Fibroblast of villous mesenchyme (primary cell): Measurements from ENCODE around the gene MICAL2. TPM values are rescaled to one million over a fixed set of nuclear protein-coding genes. Genes with fewer than 3 reads are reported as not detected.
A peak's percentile ranks its signal among the peaks of the same experiment; 100 is the strongest.

ENCODE experiments used
- DNase-seq: peaks from one replicate; pipeline ENCODE4 v3.0.0-alpha.2; 2010; ENCODE audit warnings: low read depth
- H3K4me3 ChIP-seq: 2 replicates; pipeline ENCODE4 v1.5.1; 2011; ENCODE audit warnings: low read depth, mild to moderate bottlenecking, low read length
- total RNA-seq: library from RNA; depleted of rRNA; stranded (reverse); fragments of >200 nt; gene quantifications from 2 replicates; pipeline ENCODE4 v1.2.3, GENCODE V29; 2012
- TF ChIP-seq, protein P1 (sequence below): IDR thresholded peaks from 2 replicates; pipeline ENCODE4 v1.5.1; 2012; ENCODE audit warnings: low read depth, mild to moderate bottlenecking, low read length; ENCODE audit not compliant: insufficient read depth

The MICAL2 gene
- total RNA-seq, 1 donor: 164 TPM

- H3K4me3 ChIP-seq: no peak overlapping the region
- TF ChIP-seq, protein P1, sequence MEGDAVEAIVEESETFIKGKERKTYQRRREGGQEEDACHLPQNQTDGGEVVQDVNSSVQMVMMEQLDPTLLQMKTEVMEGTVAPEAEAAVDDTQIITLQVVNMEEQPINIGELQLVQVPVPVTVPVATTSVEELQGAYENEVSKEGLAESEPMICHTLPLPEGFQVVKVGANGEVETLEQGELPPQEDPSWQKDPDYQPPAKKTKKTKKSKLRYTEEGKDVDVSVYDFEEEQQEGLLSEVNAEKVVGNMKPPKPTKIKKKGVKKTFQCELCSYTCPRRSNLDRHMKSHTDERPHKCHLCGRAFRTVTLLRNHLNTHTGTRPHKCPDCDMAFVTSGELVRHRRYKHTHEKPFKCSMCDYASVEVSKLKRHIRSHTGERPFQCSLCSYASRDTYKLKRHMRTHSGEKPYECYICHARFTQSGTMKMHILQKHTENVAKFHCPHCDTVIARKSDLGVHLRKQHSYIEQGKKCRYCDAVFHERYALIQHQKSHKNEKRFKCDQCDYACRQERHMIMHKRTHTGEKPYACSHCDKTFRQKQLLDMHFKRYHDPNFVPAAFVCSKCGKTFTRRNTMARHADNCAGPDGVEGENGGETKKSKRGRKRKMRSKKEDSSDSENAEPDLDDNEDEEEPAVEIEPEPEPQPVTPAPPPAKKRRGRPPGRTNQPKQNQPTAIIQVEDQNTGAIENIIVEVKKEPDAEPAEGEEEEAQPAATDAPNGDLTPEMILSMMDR: no peak
- peak; percentile 89 for DNase-seq
Observed at GRCh38 chr11:12076840-12077534, 33.4 kb upstream of the MICAL2 start.

DNA sequence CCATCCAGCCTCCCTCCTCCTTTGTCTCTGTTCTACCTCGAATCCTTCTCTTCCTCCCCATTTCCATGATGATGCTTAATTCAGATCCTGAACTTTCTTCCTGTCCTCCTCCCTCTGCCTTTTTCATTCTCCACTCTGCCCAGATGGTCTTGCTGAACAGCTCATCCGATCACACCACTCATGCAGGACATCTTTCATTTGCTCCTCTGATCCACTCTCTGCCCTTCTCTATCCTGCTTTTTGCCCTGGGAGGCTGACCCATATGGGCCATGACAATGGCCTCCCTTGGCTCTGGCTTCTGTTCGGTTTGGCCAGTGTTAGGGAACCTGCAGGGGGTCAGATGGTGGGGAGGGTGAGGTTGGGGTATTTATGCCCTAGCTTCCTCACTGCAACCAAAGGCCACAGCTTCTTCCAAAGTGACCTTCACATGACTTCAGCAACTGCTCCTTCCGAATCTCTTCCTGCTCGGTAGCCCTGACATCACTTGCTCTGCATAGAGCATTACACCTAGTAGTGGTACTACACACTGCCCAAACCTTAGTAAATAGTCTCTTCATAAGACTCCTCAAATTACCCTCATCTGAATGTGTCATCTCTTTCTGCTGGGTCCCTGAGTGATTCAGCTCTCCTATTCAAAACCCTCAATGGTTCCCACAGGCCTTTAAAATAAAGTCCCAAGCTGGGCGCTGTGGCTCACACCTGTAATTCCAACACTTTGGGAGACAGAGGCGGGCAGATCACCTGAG, 32.7 kb upstream of the MICAL2 start:
- TF ChIP-seq, protein P1: no peak
- no peak overlapping the region for H3K4me3 ChIP-seq
- no peak for DNase-seq

DNA sequence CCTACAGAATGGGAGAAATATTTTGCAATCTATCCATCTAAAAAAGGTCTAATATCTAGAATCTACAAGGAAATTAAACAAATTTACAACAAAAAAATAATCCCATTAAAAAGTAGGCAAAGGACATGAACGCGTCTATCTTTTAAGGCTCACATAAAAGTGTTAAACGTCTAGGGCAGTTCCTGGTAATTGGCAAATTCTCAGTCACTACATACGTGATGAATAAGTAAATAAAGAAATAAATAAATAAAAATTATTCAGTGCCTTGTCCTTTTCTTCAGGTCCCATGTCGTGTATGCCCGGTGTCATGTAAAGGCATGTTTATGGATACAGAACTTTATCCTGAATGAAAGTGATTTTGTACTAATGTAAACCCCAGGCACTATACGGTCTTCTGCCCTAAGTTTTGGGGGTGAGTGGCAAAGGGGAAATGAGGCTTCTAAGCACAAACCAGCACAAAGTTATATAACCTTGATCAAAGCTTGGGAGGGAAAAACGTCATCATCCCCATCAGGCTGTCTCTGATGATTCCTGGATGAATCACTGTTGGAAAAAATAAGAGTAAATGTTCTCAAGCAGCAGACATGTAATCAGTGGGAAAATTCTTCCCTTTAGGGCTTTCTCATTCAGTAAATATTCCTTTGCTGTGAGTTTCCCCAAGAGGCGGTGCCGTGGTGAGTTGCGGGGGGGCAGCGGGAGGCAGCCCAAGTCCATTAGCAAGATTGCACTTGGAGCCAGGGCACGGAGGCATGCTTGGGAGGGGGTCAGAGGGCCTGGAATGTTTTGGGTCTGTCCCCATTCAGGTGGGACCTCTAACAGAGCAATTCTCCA, 30.4 kb upstream of the MICAL2 start:
- TF ChIP-seq, protein P1: no peak
- DNase-seq: peak; percentile 98
- H3K4me3 ChIP-seq: no peak overlapping the region

DNA sequence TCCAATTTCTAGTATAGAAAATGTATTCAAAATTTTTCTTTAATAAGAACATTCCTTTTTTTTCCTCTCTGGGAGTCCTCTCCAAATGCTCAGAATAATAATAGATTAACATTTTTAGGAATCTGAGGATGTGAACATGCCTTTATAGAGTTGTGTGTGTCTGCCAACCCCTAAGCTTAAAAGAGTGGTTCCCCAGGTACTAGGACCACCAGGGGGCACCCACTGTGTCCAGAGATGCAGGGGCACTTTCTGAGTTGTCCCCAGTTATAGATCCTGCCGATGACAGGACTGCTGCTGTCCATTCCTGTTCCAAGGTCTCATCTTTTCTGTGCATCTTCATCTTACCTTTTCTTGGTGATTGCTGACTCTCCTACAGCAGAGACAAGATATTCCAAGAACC, 27.0 kb upstream of the MICAL2 start:
- TF ChIP-seq, protein P1: peak; percentile 31
- no peak overlapping the region for H3K4me3 ChIP-seq

GRCh38 chr11:12084256-12084655, 26.1 kb upstream of the MICAL2 start:
- no peak overlapping the region for H3K4me3 ChIP-seq
- TF ChIP-seq, protein P1: no peak
- no peak for DNase-seq

More for the DNA sequence above, 27.0 kb upstream of the MICAL2 start:
- no peak for DNase-seq

DNA sequence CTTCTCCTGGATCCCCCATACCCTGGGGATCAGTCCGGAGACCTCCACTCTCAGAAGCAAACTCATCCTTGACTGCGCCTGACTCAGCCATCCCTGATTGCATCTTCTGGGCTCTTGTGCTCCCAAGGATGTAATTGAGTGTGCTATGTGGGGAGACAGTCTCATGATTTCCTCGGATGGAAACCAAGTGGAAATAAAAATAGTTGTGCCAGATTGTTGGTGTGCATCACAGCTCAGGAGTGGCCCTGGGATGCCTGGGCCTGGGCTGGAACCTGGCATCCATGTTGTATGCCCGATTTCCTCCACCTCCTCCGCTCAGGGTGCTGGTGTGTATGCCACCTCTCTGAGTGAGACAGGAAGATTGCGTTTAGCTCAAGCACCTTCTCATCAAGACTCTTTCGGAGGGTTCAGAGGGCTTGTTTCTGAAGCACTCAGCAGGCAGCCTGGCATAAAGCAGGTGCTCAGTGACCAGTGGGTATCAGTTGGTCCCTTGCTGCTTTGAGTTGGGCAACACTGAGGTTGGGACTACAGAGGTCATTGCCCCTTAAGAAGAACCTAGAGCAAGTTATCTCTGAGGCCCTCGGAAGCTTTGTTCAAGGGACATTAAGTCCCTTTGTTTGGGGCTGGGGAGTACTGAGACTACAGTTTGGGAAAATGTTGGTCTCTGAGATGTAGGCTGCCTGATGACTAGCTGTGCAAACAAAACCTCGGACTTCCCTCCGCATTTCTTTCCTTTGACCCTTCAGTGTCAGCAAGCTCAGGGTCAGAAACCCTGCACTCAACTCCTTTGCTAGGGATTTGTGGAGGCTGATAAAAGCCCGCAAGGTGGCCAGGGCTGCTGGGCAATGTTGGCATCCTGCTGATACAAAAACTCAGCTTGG, 24.8 kb upstream of the MICAL2 start:
- TF ChIP-seq, protein P1: no peak
- DNase-seq: peak; percentile 39
- no peak overlapping the region for H3K4me3 ChIP-seq
